H1 (cell line): Measurements from ENCODE around the gene OPCML. TPM values are rescaled to one million over a fixed set of nuclear protein-coding genes. Genes with fewer than 3 reads are reported as not detected.

Experiments used
- CTCF ChIA-PET: fragments of 300-600 bp; sonication (Branson Sonifier 250); formaldehyde crosslinking; loops from one replicate; lab custom pipeline; 2021; ENCODE audit not compliant: partially characterized antibody; lab: Charles Lee
- POLR2A ChIA-PET: fragments of 300-600 bp; sonication (Branson Sonifier 250); formaldehyde crosslinking; loops from one replicate; lab custom pipeline; 2021; ENCODE audit warnings: inconsistent platforms; ENCODE audit not compliant: partially characterized antibody; lab: Charles Lee
- DNase-seq, 2 experiments: peaks; one replicate each; pipeline versions ENCODE4 v3.0.0 to v3.0.0-alpha.2; 2010 to 2022; ENCODE audit warnings: low spot score in 2 of 2, low read depth in 1 of 2, mixed read lengths in 1 of 2
- FAIRE-seq: peaks from 2 replicates; lab custom pipeline; 2011; peaks lifted over from hg19 to GRCh38; lab: Jason Lieb, UNC
- H2AFZ ChIP-seq: 2 replicates; pipeline ENCODE4 v1.8.1; 2012; ENCODE audit warnings: low read length, inconsistent platforms
- H2AK5ac ChIP-seq: 2 replicates; pipeline ENCODE4 v1.6.1; 2013; ENCODE audit warnings: low read depth, low read length
- H2BK120ac ChIP-seq: replicated peaks from 2 replicates; pipeline ENCODE3; 2013; ENCODE audit warnings: low read depth, low read length, inconsistent platforms
- H2BK12ac ChIP-seq: 2 replicates; pipeline ENCODE4 v1.6.1; 2013; ENCODE audit warnings: low read depth, low read length
- H2BK15ac ChIP-seq: 2 replicates; pipeline ENCODE4 v1.6.1; 2013; ENCODE audit warnings: low read length
- H2BK20ac ChIP-seq: 2 replicates; pipeline ENCODE4 v1.6.1; 2013; ENCODE audit warnings: low read length
- H2BK5ac ChIP-seq: 2 replicates; pipeline ENCODE4 v1.6.1; 2013; ENCODE audit warnings: low read depth, low read length
- H3K14ac ChIP-seq: 2 replicates; pipeline ENCODE4 v1.6.1; 2013; ENCODE audit warnings: inconsistent platforms; ENCODE audit not compliant: insufficient read length
- H3K18ac ChIP-seq: 2 replicates; pipeline ENCODE4 v1.6.1; 2013; ENCODE audit warnings: low read length; ENCODE audit errors: extremely low read depth
- H3K23ac ChIP-seq: 2 replicates; pipeline ENCODE4 v1.6.1; 2013; ENCODE audit warnings: inconsistent platforms; ENCODE audit not compliant: insufficient read length
- H3K23me2 ChIP-seq: 2 replicates; pipeline ENCODE4 v1.6.1; 2013; ENCODE audit warnings: low read depth, low read length
- H3K27ac ChIP-seq: 2 replicates; pipeline ENCODE4 v1.6.1; 2011; ENCODE audit warnings: low read depth, low read length, inconsistent platforms
- H3K27me3 ChIP-seq, 4 experiments: replicated peaks in 1 of 4; 1 replicate in 1 of 4; 2 replicates in 3 of 4; pipeline versions ENCODE4 v1.6.1 to v1.8.1; 2011 to 2013; ENCODE audit warnings: low read length in 3 of 4, mild to moderate bottlenecking in 3 of 4, inconsistent platforms in 2 of 4, mixed read lengths in 2 of 4, moderate library complexity in 1 of 4; ENCODE audit not compliant: control insufficient read depth in 3 of 4, insufficient read depth in 3 of 4; ENCODE audit errors: extremely low read depth in 1 of 4
- H3K36me3 ChIP-seq, 4 experiments: 2 replicates each; pipeline versions ENCODE4 v1.6.1 to v1.8.1; 2011 to 2013; ENCODE audit warnings: mild to moderate bottlenecking in 4 of 4, low read length in 3 of 4, moderate library complexity in 2 of 4, control low read depth in 1 of 4, inconsistent platforms in 1 of 4; ENCODE audit not compliant: insufficient read depth in 4 of 4, control insufficient read depth in 2 of 4
- H3K4ac ChIP-seq: replicated peaks from 2 replicates; pipeline ENCODE3; 2013; ENCODE audit warnings: low read length, low read depth, mixed read lengths, inconsistent platforms; ENCODE audit not compliant: insufficient read length
- H3K4me1 ChIP-seq, 4 experiments: replicated peaks in 1 of 4; 1 replicate in 1 of 4; 2 replicates in 3 of 4; pipeline versions ENCODE4 v1.6.1 to v1.8.1; 2011 to 2013; ENCODE audit warnings: low read length in 3 of 4, inconsistent platforms in 2 of 4, mixed read lengths in 1 of 4; ENCODE audit not compliant: insufficient read depth in 4 of 4, control insufficient read depth in 3 of 4
- H3K4me2 ChIP-seq, 2 experiments: 2 replicates each; pipeline versions ENCODE4 v1.6.1 to v1.8.1; 2011 to 2013; ENCODE audit warnings: low read depth in 2 of 2, low read length in 2 of 2, control low read depth in 1 of 2, inconsistent platforms in 1 of 2, mild to moderate bottlenecking in 1 of 2; ENCODE audit not compliant: insufficient read depth in 1 of 2
- H3K4me3 ChIP-seq, 4 experiments: fragments of 200-600, 300-600 bp in 1 of 4; sonication (generic), shearing (Covaris generic), sonication (Bioruptor Twin) in 1 of 4; 2 replicates each; pipeline versions ENCODE4 v1.5.1 to v1.8.1; 2011 to 2016; ENCODE audit warnings: low read length in 4 of 4, low read depth in 3 of 4, control low read depth in 2 of 4, inconsistent platforms in 2 of 4, mild to moderate bottlenecking in 2 of 4, mixed read lengths in 1 of 4, moderate library complexity in 1 of 4; ENCODE audit not compliant: insufficient read depth in 2 of 4; ENCODE audit errors: extremely low read depth in 1 of 4
- H3K56ac ChIP-seq: replicated peaks from 2 replicates; pipeline ENCODE3; 2013; ENCODE audit warnings: low read depth, mild to moderate bottlenecking, mixed read lengths, low read length, inconsistent platforms; ENCODE audit not compliant: insufficient read length
- H3K79me1 ChIP-seq: 2 replicates; pipeline ENCODE4 v1.6.1; 2013; ENCODE audit warnings: low read depth, low read length, control low read depth
- H3K79me2 ChIP-seq, 2 experiments: 2 replicates each; pipeline versions ENCODE4 v1.6.1 to v1.8.1; 2012 to 2013; ENCODE audit warnings: low read length in 2 of 2, mild to moderate bottlenecking in 2 of 2, inconsistent platforms in 1 of 2; ENCODE audit not compliant: insufficient read depth in 2 of 2, control insufficient read depth in 1 of 2
- H3K9ac ChIP-seq, 4 experiments: replicated peaks in 1 of 4; 1 replicate in 1 of 4; 2 replicates in 3 of 4; pipeline versions ENCODE4 v1.6.1 to v1.8.1; 2011 to 2013; ENCODE audit warnings: low read depth in 3 of 4, low read length in 3 of 4, control low read depth in 2 of 4, mild to moderate bottlenecking in 2 of 4, moderate library complexity in 2 of 4, inconsistent platforms in 1 of 4; ENCODE audit errors: extremely low read depth in 1 of 4
- H3K9me3 ChIP-seq, 2 experiments: 2 replicates each; pipeline versions ENCODE4 v1.6.1 to v1.8.1; 2012 to 2013; ENCODE audit warnings: mild to moderate bottlenecking in 2 of 2, moderate library complexity in 2 of 2, control low read depth in 1 of 2, inconsistent platforms in 1 of 2, low read depth in 1 of 2, low read length in 1 of 2, mixed read lengths in 1 of 2; ENCODE audit not compliant: insufficient read depth in 2 of 2
- H4K20me1 ChIP-seq, 2 experiments: replicated peaks in 1 of 2; 2 replicates each; pipeline versions ENCODE3 to v1.8.1; 2011 to 2013; ENCODE audit warnings: inconsistent platforms in 2 of 2, low read length in 2 of 2, mild to moderate bottlenecking in 1 of 2; ENCODE audit not compliant: insufficient read depth in 2 of 2, control insufficient read depth in 1 of 2
- H4K5ac ChIP-seq: 2 replicates; pipeline ENCODE4 v1.6.1; 2013; ENCODE audit warnings: low read length, low read depth, mixed read lengths, inconsistent platforms; ENCODE audit not compliant: insufficient read length
- H4K8ac ChIP-seq: 2 replicates; pipeline ENCODE4 v1.8.0; 2013; ENCODE audit warnings: mild to moderate bottlenecking, moderate library complexity, low read length, inconsistent platforms; ENCODE audit not compliant: insufficient read depth; ENCODE audit errors: extremely low read depth
- H4K91ac ChIP-seq: replicated peaks from 2 replicates; pipeline ENCODE3; 2013; ENCODE audit warnings: low read length, mixed read lengths, inconsistent platforms; ENCODE audit not compliant: insufficient read length
- BRCA1 ChIP-seq: IDR thresholded peaks from 2 replicates; pipeline ENCODE4 v1.6.1; 2012; ENCODE audit warnings: low read depth, low read length, improper control_type of control experiment
- CTBP2 ChIP-seq: IDR thresholded peaks from 2 replicates; pipeline ENCODE4 v1.7.0; 2011; ENCODE audit warnings: borderline replicate concordance, mild to moderate bottlenecking, moderate library complexity, mixed read lengths, low read length; ENCODE audit not compliant: insufficient read depth, insufficient read length
- HDAC6 ChIP-seq: IDR thresholded peaks from one replicate; pipeline ENCODE4 v1.7.1; 2012; ENCODE audit warnings: low read depth, mild to moderate bottlenecking, inconsistent platforms, low read length, moderate library complexity
- KDM4A ChIP-seq: IDR thresholded peaks from one replicate; pipeline ENCODE4 v1.7.1; 2012; ENCODE audit warnings: low read depth, mild to moderate bottlenecking, moderate library complexity, low read length, inconsistent platforms; ENCODE audit not compliant: severe bottlenecking
- KDM5A ChIP-seq: fragments of 200-600 bp; IDR thresholded peaks from 2 replicates; pipeline ENCODE4 v1.7.1; 2012; ENCODE audit warnings: mild to moderate bottlenecking, low read length, inconsistent platforms, mixed read lengths
- MAFK ChIP-seq: IDR thresholded peaks from 2 replicates; pipeline ENCODE4 v1.6.1; 2012; ENCODE audit warnings: low read depth, mild to moderate bottlenecking, improper control_type of control experiment, low read length
- NANOG ChIP-seq: IDR thresholded peaks from 2 replicates; pipeline ENCODE4 v1.6.1; 2011; ENCODE audit warnings: low read length, low read depth, mild to moderate bottlenecking, inconsistent platforms; ENCODE audit not compliant: insufficient read depth, poor library complexity, severe bottlenecking
- POLR2AphosphoS5 ChIP-seq: IDR thresholded peaks from 2 replicates; pipeline ENCODE4 v1.6.1; 2011; ENCODE audit warnings: low read depth, low read length
- POU5F1 ChIP-seq: IDR thresholded peaks from 2 replicates; pipeline ENCODE4 v1.6.1; 2011; ENCODE audit warnings: low read depth, mild to moderate bottlenecking, low read length, moderate library complexity
- SP2 ChIP-seq: IDR thresholded peaks from 2 replicates; pipeline ENCODE4 v1.6.1; 2012; ENCODE audit warnings: mild to moderate bottlenecking, low read length, inconsistent platforms
- SP4 ChIP-seq: IDR thresholded peaks from 2 replicates; pipeline ENCODE4 v1.6.1; 2012; ENCODE audit warnings: low read length, inconsistent platforms
- SRF ChIP-seq: IDR thresholded peaks from 2 replicates; pipeline ENCODE4 v1.6.1; 2011; ENCODE audit warnings: mild to moderate bottlenecking, low read depth, low read length, moderate library complexity
- ZNF274 ChIP-seq: IDR thresholded peaks from 2 replicates; pipeline ENCODE4 v1.7.0; 2012; ENCODE audit warnings: low read length, borderline replicate concordance; ENCODE audit errors: extremely low read depth
- WGBS, 2 experiments: shearing (Covaris generic) in 1 of 2; methylation state at CpG; one replicate each; pipeline versions ENCODE4 v1.1.6 to v1.1.7; 2013 to 2015; ENCODE audit warnings: low lambda C conversion rate in 2 of 2, mixed read lengths in 2 of 2, inconsistent platforms in 1 of 2, low coverage in 1 of 2, missing lambda C conversion rate in 1 of 2; ENCODE audit not compliant: insufficient replicate concordance in 2 of 2, insufficient coverage in 1 of 2, insufficient read length in 1 of 2; ENCODE audit errors: extremely low coverage in 1 of 2, missing lambda C conversion rate in 1 of 2; 5-methylcytosine and 5-hydroxymethylcytosine counted together
- polyA plus RNA-seq, 7 experiments: library from polyadenylated mRNA; depleted of rRNA in 3 of 7; stranded (reverse) in 5 of 7; unstranded in 2 of 7; fragments of >200 nt in 5 of 7; fragments of 200-250 nt in 2 of 7; gene quantifications; 1 replicate in 5 of 7; 2 replicates in 1 of 7; 4 replicates in 1 of 7; pipeline versions ENCODE4 v1.2.1 to v1.2.3, GENCODE V29; 2011 to 2013; ENCODE audit warnings: missing spikeins in 2 of 7, mixed read lengths in 2 of 7
- total RNA-seq: library from RNA; stranded (reverse); fragmentation: NEBNext Ultra II Directional; extraction: Animal tissue kit (Norgen Biotek cat#: 25700); gene quantifications from 2 replicates; pipeline ENCODE4 v1.2.1, GENCODE V29; 2021

OPCML gene
- total and polyA plus RNA-seq, 2 of the 8 experiments (the other 6 are each of a cell fraction or from before 2014, with no cell fraction given), result 2.3 to 3.1 TPM

- Histone ChIP-seq H2BK12ac (no peak overlapping the region), H3K79me1 (no peaks in the 10 kb centered on the region; the same call in 1 of the 2 replicates), H4K5ac (no peak overlapping the region), H3K36me3 (no peaks in the 10 kb centered on the region), H3K9ac (no peak overlapping the region), H2BK20ac (no peak overlapping the region), H3K79me2 (no peaks in the 10 kb centered on the region), H3K23me2 (no peaks in the 10 kb centered on the region), H3K18ac (no peak overlapping the region), H3K27ac (no peak overlapping the region), H4K91ac (no peak overlapping the region), H3K4me2 (no peak overlapping the region), H3K14ac (no peak overlapping the region), H3K9me3 (no peaks in the 10 kb centered on the region), H3K23ac (no peak overlapping the region), H2BK120ac (no peak overlapping the region), H4K20me1 (no peaks in the 10 kb centered on the region), H3K27me3 (no peaks in the 10 kb centered on the region), H3K4me3 (no peak overlapping the region), H2BK15ac (no peak overlapping the region), H2AFZ (no peak overlapping the region), H2BK5ac (no peak overlapping the region), H4K8ac (no peak overlapping the region), H3K4ac (no peak overlapping the region), H3K56ac (no peak overlapping the region), H3K4me1 (peaks cover 0 to 5% (median 2%) of the 10 kb centered on the region in 4 experiments; a peak in 3 of 7 replicates), H2AK5ac (no peak overlapping the region)
- DNase-seq (no peak), FAIRE-seq (no peak)
- TF ChIP-seq SP4 (no peak), KDM5A (no peak), HDAC6 (no peak), SP2 (no peak), MAFK (no peak), CTBP2 (no peak), POU5F1 (no peak), SRF (no peak), ZNF274 (no peak), KDM4A (no peak), POLR2AphosphoS5 (no peak), BRCA1 (no peak), NANOG (no peak)
- ChIA-PET CTCF (interaction anchor here (0.7 to 1.1 kb wide), 5 partner anchors 18 to 436 kb away, joined by 3 to 5 read pairs (median 3); no protein-coding TSS in a partner anchor), POLR2A (no interaction called here)
- 75% methylated on average over 4 of the region's 4 CpGs; no CpG with 5 or more reads in 1 of the 2 experiments for WGBS, 2 experiments
Observed at GRCh38 chr11:133385781-133386180, 146.5 kb downstream of the OPCML start.
